Keratinocyte (primary cell): ENCODE measurements around the gene ENDOU.

Source experiments
- CTCF ChIP-seq, 3 experiments: IDR thresholded peaks in 1 of 3; conservative IDR thresholded peaks in 1 of 3; optimal IDR thresholded peaks in 1 of 3; 2 replicates in 2 of 3; 3 replicates in 1 of 3; pipeline versions ENCODE3 to v1.5.1; 2011; ENCODE audit warnings: low read length in 3 of 3, mild to moderate bottlenecking in 3 of 3, moderate library complexity in 2 of 3, control low read depth in 1 of 3, inconsistent platforms in 1 of 3; ENCODE audit not compliant: insufficient read depth in 2 of 3; ENCODE audit errors: extremely low read depth in 1 of 3
- EZH2 ChIP-seq: IDR thresholded peaks from one replicate; pipeline ENCODE4 v1.6.1; 2012; ENCODE audit warnings: inconsistent platforms, mild to moderate bottlenecking, low read length, moderate library complexity

- TF ChIP-seq CTCF (optimal IDR thresholded peaks at IDR 0.05 in 1 of 3, IDR thresholded peaks at IDR 0.05 in 1 of 3, conservative IDR thresholded peaks at IDR 0.05 in 1 of 3; ENCODE audit: extremely low read depth in 1 of 3, insufficient read depth in 2 of 3, low read length in 3 of 3) (no peak), EZH2 (no peak)
Measured at GRCh38 chr12:47721431-47721973, 3.8 kb downstream of the ENDOU start.
